ENCODE measurements around the gene IGSF6. TPM values are rescaled to one million over a fixed set of nuclear protein-coding genes. Genes with fewer than 3 reads are reported as not detected.

IGSF6 gene
- polyA plus RNA-seq, 2 of the 4 experiments (the other 2 are of a cell fraction) = not detected

- H3K4me2 ChIP-seq = peak overlapping the region; percentile 14; the same call in 2 of the 3 replicates
- H3K4me3 ChIP-seq = no peak overlapping the region
- H3K4me1 ChIP-seq = peaks cover 22% of the 10 kb centered on the region
- 53% methylated on average over 6 of the region's 6 CpGs for WGBS (ENCODE audit: missing lambda C conversion rate)
- FAIRE-seq (no peak), DNase-seq (ENCODE audit: low read depth in 1 of 2, low spot score in 1 of 2) (peak in 1 of 2 experiments; percentile 46), ATAC-seq (peak; percentile 70 to 74; a peak in 5 of 6 replicates)
- no peak for TF ChIP-seq ATOH8 (CRISPR knock-in tag; IDR thresholded peaks at IDR 0.05; ENCODE audit: low read depth)
- no peak for TF ChIP-seq RCOR1 (IDR thresholded peaks at IDR 0.05; ENCODE audit: low read depth, low read length)
- no peak for TF ChIP-seq KDM5A (IDR thresholded peaks at IDR 0.05)
- TF ChIP-seq NPAS2 (CRISPR knock-in tag; IDR thresholded peaks at IDR 0.05; ENCODE audit: borderline replicate concordance) = no peak
- no peak for TF ChIP-seq ESRRA (IDR thresholded peaks at IDR 0.05; ENCODE audit: borderline replicate concordance, low read length)
- TF ChIP-seq CHD2 (IDR thresholded peaks at IDR 0.05; ENCODE audit: low read length, partially characterized antibody) = no peak
- TF ChIP-seq HES2 (IDR thresholded peaks at IDR 0.05) = no peak
- no peak for TF ChIP-seq TP53 (CRISPR knock-in tag; IDR thresholded peaks at IDR 0.05)
- TF ChIP-seq BCL3 (IDR thresholded peaks at IDR 0.05) = no peak
- TF ChIP-seq ZFP36 (IDR thresholded peaks at IDR 0.05; ENCODE audit: borderline replicate concordance, partially characterized antibody) = no peak
- TF ChIP-seq ZC3H11A (IDR thresholded peaks at IDR 0.05) = no peak
- no peak for TF ChIP-seq HDAC2 (IDR thresholded peaks at IDR 0.05)
- ChIA-PET POLR2A (no interaction called here), CTCF (interaction anchor here (0.8 to 4.5 kb wide), 2 partner anchors 13 to 82 kb away, joined by 3 to 17 read pairs; no protein-coding TSS in a partner anchor)
- H3K27ac ChIP-seq = peak overlapping the region in 1 of 2 experiments; percentile 25; a peak in 4 of 6 replicates
- H3K9me3 ChIP-seq = peaks cover 2% of the 10 kb centered on the region; the same call in 2 of the 3 replicates
Observed at GRCh38 chr16:21626659-21627277, 25.6 kb downstream of the IGSF6 start.

- ATAC-seq (no peak), FAIRE-seq (no peak), DNase-seq (ENCODE audit: low read depth in 1 of 2, low spot score in 1 of 2) (no peak)
- 36% methylated on average over 1 of the region's 1 CpG for WGBS (ENCODE audit: missing lambda C conversion rate)
- ChIA-PET CTCF (interaction anchor here (0.8 to 0.9 kb wide), 3 partner anchors 13 to 62 kb away, joined by 3 read pairs; no protein-coding TSS in a partner anchor), POLR2A (no interaction called here)
- Histone ChIP-seq H3K4me3 (no peak overlapping the region), H3K4me2 (peak overlapping the region; percentile 6; the same call in 1 of the 3 replicates), H3K4me1 (peaks cover 22% of the 10 kb centered on the region), H3K27ac (no peak overlapping the region), H3K9me3 (peaks cover 2% of the 10 kb centered on the region; the same call in 2 of the 3 replicates)
- no peak for TF ChIP-seq SMC3 (IDR thresholded peaks at IDR 0.05)
- no peak for TF ChIP-seq ZC3H11A (IDR thresholded peaks at IDR 0.05)
- TF ChIP-seq NR3C1 (IDR thresholded peaks at IDR 0.05) = no peak
- TF ChIP-seq ZNF302 (CRISPR knock-in tag; IDR thresholded peaks at IDR 0.05) = no peak
- no peak for TF ChIP-seq CBX2 (IDR thresholded peaks at IDR 0.05; ENCODE audit: borderline replicate concordance, low read depth)
- no peak for TF ChIP-seq MAZ (IDR thresholded peaks at IDR 0.05; ENCODE audit: borderline replicate concordance, low read depth, low read length)
- TF ChIP-seq JUN (IDR thresholded peaks at IDR 0.05) = no peak
- no peak for TF ChIP-seq RARB (CRISPR knock-in tag; IDR thresholded peaks at IDR 0.05)
- TF ChIP-seq ZFP36 (IDR thresholded peaks at IDR 0.05; ENCODE audit: borderline replicate concordance, partially characterized antibody) = no peak
- TF ChIP-seq CTCF (IDR thresholded peaks at IDR 0.05) = no peak
- no peak for TF ChIP-seq E2F6 (IDR thresholded peaks at IDR 0.05; ENCODE audit: borderline replicate concordance, low read depth)
Observed at GRCh38 chr16:21625026-21625425, 27.4 kb downstream of the IGSF6 start.
